Central memory CD4-positive, alpha-beta T cell (primary cell): Measurements from ENCODE around the gene FHAD1.
"Not testable (repeated sequence)": the region's sequence is repeated elsewhere in the genome, so short reads cannot be mapped to it uniquely, and the experiment has no call there.

Source experiments
- DNase-seq: peaks from one replicate; pipeline ENCODE4 v3.0.0; 2022

The FHAD1 gene

DNA sequence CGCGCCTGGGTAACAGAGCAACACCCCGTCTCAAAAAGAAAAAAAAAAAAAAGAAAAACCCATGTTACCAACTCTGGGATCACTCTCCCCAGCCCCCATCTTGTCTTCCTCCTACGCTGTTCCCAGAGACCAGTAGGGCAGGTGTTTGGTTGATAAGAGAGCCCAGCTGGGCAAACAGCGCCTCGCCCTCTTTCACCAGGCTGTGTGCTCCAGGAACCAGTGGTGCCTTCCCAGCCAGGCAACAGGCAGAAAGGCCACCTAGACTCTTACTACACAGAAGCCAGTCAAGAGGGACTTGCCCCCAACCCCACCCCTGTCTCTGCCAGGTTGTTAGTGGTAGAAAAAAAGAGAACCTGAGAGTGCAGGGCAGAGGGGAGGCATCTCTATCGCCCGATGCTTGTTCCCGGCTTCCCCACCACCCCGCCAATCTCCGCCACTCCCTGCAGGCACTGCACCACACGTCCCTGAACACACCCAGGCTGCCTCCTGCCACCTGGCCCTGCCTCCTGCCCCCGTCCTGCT lies 177.2 kb downstream of the FHAD1 start:
- no peak for DNase-seq

DNA sequence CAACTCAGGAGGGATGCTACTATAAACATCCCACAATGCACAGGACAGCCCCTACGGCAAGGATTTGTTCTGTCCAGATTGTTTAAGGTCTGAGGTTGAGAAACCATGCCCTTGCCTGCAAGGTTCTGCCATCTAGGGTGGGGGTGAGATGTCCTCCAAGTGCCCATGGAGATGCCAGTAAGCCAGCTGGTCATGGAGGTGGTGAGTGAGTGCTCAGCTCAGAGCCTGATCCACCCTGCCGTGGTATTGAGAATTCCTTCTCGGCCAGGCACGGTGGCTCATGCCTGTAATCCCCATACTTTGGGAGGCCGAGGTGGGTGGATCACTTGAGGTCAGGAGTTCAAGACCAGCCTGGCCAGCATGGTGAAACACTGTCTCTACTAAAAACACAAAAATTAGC lies 178.0 kb downstream of the FHAD1 start:
- no peak for DNase-seq

DNA sequence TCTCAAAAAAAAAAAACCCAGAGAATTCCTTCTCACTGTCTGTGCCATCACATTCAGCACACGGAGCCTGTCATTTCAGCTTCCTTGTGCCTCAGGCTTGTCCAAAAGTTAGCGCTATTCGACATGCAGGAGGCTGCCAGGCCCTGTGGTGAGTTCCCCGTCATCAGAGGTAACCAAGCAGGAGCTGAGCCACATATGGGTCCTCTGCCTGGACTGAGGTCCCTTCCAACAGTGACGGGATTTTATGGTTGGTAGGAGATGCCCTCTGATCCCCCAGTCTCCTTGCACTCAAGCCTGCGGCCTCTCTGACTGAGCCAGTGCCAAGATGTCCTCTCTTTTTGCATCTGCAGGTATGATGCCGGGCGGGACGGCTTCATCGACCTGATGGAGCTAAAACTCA lies 178.5 kb downstream of the FHAD1 start:
- DNase-seq: no peak

DNA sequence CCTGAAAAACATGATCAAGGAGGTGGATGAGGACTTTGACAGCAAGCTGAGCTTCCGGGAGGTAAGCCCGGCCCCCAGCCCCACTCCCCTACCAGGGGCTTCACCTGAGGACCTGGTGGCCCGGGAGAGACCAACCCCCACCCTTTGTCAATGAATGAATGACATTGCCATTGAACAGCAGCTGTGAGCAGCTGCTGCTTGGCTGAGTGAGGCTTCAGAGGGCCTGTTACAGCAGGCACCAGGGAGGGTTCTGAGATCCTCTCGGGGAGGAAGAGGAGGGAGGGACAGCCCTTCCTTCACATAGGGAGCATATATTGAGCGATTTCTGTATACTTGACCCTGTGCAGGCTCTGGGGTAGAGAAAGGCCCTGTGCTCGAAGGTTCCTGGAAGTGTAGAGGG lies 178.9 kb downstream of the FHAD1 start:
- no peak for DNase-seq

- DNase-seq: no peak
Measured at GRCh38 chr1:15426492-15427279, 179.7 kb downstream of the FHAD1 start.

GRCh38 chr1:15427280-15427666 lies 180.2 kb downstream of the FHAD1 start:
- DNase-seq: no peak

- DNase-seq: not testable (repeated sequence)
Measured at GRCh38 chr1:15428252-15428651, 181.2 kb downstream of the FHAD1 start.

GRCh38 chr1:15428815-15429435 lies 181.9 kb downstream of the FHAD1 start:
- DNase-seq: no peak

- no peak for DNase-seq
Measured at GRCh38 chr1:15429701-15430149, 182.7 kb downstream of the FHAD1 start.

- DNase-seq: peak; percentile 63
Measured at GRCh38 chr1:15430787-15431570, 184.0 kb downstream of the FHAD1 start.

DNA sequence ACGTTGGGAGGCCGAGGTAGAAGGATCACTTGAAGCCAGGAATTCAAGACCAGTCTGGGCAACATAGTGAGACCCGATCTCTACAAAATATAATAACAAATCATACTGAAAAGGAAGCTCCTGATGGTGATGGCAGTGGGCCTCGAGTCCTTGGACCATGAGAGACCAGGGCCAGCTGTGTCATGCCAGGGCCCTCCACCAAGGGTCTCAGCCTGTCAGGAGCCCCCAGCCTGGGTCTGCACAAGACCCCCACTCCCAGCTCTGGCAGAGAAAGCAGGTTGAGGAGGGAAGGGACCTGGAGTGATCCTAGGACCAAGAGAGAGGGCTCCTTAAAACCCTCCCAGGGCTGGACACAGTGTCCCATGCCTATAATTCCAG lies 184.5 kb downstream of the FHAD1 start:
- DNase-seq: no peak

DNA sequence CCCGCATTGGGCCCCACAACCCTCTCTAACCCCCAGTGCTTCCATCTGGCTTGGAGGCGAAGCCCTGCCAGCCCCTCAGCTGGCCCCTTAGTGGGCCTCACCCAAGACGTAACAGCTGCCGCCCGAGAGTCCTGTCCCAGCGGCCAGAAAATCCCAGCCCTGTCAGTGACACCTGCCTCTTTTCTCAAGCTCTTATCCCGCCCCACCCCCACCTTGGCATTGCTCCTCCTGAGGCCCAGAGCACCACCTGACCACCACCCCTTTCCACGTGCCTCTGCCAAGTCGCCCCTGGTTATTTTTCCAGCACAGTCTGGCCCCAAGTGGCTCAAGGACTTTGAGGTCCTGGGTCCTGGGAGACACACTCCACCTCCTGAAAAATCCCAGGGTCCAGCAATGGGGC lies 185.3 kb downstream of the FHAD1 start:
- no peak for DNase-seq

GRCh38 chr1:15433471-15433870 lies 186.4 kb downstream of the FHAD1 start:
- DNase-seq: no peak

DNA sequence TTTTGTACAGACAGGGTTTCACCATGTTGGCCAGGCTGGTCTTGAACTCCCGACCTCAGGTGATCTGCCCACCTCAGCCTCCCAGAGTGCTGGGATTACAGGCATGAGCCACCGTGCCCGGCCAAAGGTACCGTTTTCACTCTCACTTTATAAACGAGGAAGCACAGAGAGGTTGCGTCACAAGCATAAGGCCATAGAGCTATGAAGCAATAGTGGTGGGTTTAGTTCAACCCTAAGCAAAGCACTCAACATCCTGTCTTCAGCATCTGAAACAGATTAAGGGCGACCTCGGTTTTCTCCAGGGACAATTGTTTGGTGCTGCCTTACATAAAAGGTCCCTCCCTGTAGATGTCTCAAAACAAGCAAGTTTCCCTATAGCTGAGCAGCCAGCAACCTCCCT lies 187.7 kb downstream of the FHAD1 start:
- not testable (repeated sequence) for DNase-seq

DNA sequence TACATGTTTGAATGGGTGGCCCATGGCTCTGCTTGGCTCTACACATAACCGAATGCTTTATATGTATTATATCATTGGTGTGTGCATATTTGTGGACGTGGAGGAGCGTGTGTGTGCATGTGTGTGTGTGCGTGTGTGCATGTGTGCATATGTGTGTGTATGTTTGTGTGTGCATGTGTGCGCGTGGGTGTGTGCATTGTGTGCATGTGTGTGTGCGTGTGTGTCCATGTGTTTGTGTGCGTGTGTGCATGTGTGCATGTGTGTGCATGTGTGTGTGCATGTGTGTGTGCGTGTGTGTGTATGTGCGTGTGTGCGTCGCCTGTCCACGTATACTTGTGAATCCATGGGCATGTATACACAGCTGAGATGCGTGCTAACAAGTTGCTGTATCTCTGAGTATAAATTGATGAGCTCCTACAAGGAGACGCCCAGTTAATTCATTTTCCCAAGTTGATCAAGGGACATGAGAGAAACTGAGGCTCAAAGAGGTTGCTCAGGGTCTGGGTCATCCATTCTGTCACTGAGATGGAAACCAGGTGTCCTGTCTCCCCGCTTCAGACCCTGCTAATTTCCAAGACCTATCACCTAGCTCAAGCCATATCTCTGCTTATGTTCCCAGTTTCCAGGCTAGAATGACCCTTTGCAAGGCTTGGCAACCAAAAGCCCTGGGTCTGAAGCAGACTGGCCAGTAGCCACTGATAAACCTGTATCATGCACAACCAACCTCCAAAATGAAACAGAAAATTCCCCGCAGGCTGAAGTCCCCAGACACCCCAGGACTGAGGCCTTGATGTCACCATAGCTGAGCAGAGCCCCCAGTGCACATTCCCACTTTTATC lies 188.4 kb downstream of the FHAD1 start:
- DNase-seq: no peak

DNA sequence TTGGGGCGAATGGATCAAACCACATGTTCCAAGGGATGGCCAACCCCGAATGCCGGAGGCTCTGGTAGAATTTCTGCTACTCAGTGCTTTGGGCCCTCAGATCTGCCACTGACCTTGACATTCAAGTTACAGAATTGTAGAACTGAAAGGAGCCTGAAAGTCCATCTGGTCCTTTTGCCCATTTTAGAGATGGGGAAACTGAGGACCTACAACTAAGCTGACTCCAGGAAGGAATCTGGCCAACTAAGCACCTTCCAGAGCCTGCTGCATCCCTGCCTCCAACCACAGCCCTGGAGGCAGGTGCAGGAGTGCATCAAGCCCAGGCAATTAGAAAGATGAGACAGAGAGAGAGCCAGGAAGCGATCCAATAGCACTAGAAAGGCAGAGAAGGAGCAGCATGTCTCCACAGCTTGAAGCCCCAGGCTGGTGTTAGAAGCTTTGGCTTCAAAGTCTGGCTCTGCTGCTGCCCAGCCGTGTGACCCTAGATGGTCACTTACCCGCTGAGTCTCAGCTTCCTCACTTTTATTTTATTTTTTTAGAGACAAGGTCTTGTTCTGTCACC lies 189.9 kb downstream of the FHAD1 start:
- no peak for DNase-seq

- no peak for DNase-seq
Measured at GRCh38 chr1:15439325-15439724, 192.3 kb downstream of the FHAD1 start.

DNA sequence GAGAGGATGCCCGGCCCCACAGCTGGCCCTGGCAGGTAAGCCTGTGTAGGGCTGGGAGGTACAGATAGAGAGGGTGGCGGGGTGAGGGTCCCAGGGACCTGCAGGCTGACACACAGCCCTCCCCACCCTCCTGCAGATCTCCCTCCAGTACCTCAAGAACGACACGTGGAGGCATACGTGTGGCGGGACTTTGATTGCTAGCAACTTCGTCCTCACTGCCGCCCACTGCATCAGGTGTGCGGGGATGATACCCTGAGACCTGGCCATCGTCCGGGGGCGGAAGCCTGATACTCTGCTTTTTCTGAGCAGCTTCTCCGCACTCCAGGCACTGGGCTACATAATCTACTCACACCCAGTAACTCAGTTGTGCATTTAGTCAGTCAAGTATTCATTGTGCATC lies 193.3 kb downstream of the FHAD1 start:
- no peak for DNase-seq

DNA sequence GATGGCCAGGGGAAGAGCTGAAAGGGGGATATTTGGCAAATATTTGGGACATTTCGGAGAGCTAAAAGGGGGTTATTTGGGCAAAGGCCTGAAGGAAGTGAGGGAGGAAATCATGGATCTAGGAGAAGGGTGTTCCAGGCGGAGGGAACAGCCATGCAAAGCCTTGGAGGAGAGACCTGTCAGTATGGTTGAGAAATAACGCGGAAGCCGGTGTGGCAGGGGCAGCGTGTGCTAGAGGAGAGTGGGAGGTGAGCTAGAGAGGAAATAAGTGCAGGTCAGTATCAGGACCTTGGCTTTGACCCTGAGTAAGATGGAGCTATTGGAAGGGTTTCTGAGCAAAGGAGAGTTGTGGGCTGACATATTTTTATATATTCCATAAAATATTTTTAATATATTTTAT lies 194.2 kb downstream of the FHAD1 start:
- DNase-seq: no peak

DNA sequence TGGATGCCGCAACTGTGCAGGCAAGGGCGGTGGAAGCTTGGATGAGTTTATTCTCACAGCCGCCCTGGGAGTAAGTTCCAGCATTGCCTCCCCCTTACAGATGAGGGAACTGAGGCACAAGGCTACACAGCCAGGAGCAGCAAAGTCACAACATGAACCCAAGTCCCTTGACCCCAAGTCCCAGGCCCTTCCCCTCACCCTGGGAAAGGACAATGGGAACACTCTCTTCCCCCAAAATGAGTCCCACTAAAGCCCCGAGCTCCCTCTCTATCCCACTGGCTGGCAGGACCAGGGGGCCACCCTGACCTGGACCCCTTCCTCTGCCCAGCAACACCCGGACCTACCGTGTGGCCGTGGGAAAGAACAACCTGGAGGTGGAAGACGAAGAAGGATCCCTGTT lies 195.1 kb downstream of the FHAD1 start:
- no peak for DNase-seq

GRCh38 chr1:15442759-15443158 lies 195.7 kb downstream of the FHAD1 start:
- no peak for DNase-seq

- DNase-seq: no peak
Measured at GRCh38 chr1:15443281-15443680, 196.3 kb downstream of the FHAD1 start.
